HepG2 (cell line): Measurements from ENCODE around the gene C16orf87. TPM values are rescaled to one million over a fixed set of nuclear protein-coding genes. Genes with fewer than 3 reads are reported as not detected.
A peak's percentile ranks its signal among the peaks of the same experiment; 100 is the strongest.

ENCODE experiments used
- ARID5B ChIP-seq: IDR thresholded peaks from 2 replicates; pipeline ENCODE4 v1.4.0; 2020; ENCODE audit warnings: mild to moderate bottlenecking, missing genetic modification reagents
- FOXA3 ChIP-seq: IDR thresholded peaks from 2 replicates; pipeline ENCODE4 v1.6.1; 2016; ENCODE audit warnings: missing genetic modification reagents, missing compliant biosample characterization
- FOXP4 ChIP-seq: sonication (generic); formaldehyde crosslinking; IDR thresholded peaks from 2 replicates; pipeline ENCODE4 v1.4.0; 2020; ENCODE audit warnings: missing genetic modification reagents
- GMEB1 ChIP-seq: sonication (generic); formaldehyde crosslinking; IDR thresholded peaks from 2 replicates; pipeline ENCODE4 v1.5.1; 2020; ENCODE audit warnings: missing genetic modification reagents, mild to moderate bottlenecking, borderline replicate concordance
- HNF4G ChIP-seq, 2 experiments: sonication (generic) in 1 of 2; formaldehyde crosslinking in 1 of 2; IDR thresholded peaks; 2 replicates each; pipeline versions ENCODE4 v1.4.0 to v1.6.1; 2011 to 2020; ENCODE audit warnings: borderline replicate concordance in 2 of 2, low read depth in 2 of 2, mild to moderate bottlenecking in 2 of 2, low read length in 1 of 2, missing genetic modification reagents in 1 of 2, moderate library complexity in 1 of 2
- IKZF5 ChIP-seq: IDR thresholded peaks from 2 replicates; pipeline ENCODE4 v1.6.1; 2018; ENCODE audit warnings: missing genetic modification reagents, mild to moderate bottlenecking, missing compliant biosample characterization
- MED1 ChIP-seq: sonication (generic); formaldehyde crosslinking; IDR thresholded peaks from 2 replicates; pipeline ENCODE4 v1.4.0; 2020; ENCODE audit warnings: missing genetic modification reagents
- PITX1 ChIP-seq: sonication (generic); formaldehyde crosslinking; IDR thresholded peaks from 2 replicates; pipeline ENCODE4 v1.5.1; 2020; ENCODE audit warnings: mild to moderate bottlenecking, missing genetic modification reagents
- RERE ChIP-seq: IDR thresholded peaks from 2 replicates; pipeline ENCODE4 v1.6.1; 2016; ENCODE audit warnings: low read depth, missing genetic modification reagents, missing compliant biosample characterization
- SPEN ChIP-seq: sonication (generic); formaldehyde crosslinking; IDR thresholded peaks from 2 replicates; pipeline ENCODE4 v1.5.1; 2020; ENCODE audit warnings: low read depth, mild to moderate bottlenecking, missing genetic modification reagents
- ZNF292 ChIP-seq: sonication (generic); formaldehyde crosslinking; IDR thresholded peaks from 2 replicates; pipeline ENCODE4 v1.8.1; 2022; ENCODE audit warnings: mild to moderate bottlenecking, low read depth, missing genetic modification reagents, borderline replicate concordance
- ZNF746 ChIP-seq: sonication (generic); formaldehyde crosslinking; IDR thresholded peaks from 2 replicates; pipeline ENCODE4 v1.8.0; 2022; ENCODE audit warnings: mild to moderate bottlenecking, missing genetic modification reagents
- ZNF772 ChIP-seq: sonication (generic); formaldehyde crosslinking; IDR thresholded peaks from 2 replicates; pipeline ENCODE4 v1.5.0; 2020; ENCODE audit warnings: mild to moderate bottlenecking, missing genetic modification reagents
- polyA plus RNA-seq, 8 experiments: library from polyadenylated mRNA; depleted of rRNA in 3 of 8; stranded (reverse) in 7 of 8; unstranded in 1 of 8; fragments of >200 nt; fragmentation: Illumina TruSeq in 4 of 8; extraction: Trizol in 4 of 8; gene quantifications; 2 replicates each; pipeline versions ENCODE4 v1.2.1 to v1.2.3, GENCODE V29; 2011 to 2016; ENCODE audit warnings: low read depth in 4 of 8, missing spikeins in 1 of 8, mixed read lengths in 1 of 8; ENCODE audit not compliant: insufficient read depth in 1 of 8
- total RNA-seq, 5 experiments: library from RNA; depleted of rRNA; stranded (reverse); fragments of >200 nt; fragmentation: Illumina TruSeq; extraction: Trizol; gene quantifications; 2 replicates each; pipeline ENCODE4 v1.2.3, GENCODE V29; 2016; ENCODE audit warnings: low read depth in 1 of 5

Gene C16orf87
- total and polyA plus RNA-seq, 2 of the 13 experiments (the other 11 are each of a cell fraction or from before 2014, with no cell fraction given) = 8.6 to 19.5 TPM

DNA sequence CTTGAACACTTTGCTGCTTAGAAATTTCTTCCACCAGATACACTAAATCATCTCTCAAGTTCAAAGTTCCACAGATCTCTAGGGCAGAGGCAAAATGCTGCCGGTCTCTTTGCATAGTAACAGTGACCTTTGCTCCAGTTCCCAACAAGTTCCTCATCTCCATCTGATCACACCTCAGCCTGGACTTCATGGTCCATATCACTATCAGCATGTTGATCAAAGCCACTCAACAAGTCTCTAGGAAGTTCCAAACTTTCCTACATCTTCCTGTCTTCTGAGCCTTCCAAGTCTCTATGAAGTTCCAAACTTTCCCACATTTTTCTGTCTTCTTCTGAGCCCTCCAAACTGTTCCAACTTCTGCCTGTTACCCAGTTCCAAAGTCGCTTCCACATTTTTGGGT, 37.9 kb upstream of the C16orf87 start (continued):
- 0 out of 2 replicates have a peak, but pooled peaks have one; percentile 13 for TF ChIP-seq GMEB1
- peak; percentile 86 for TF ChIP-seq HNF4G (IDR thresholded peaks at IDR 0.05; ENCODE audit: borderline replicate concordance, low read depth, low read length)
- TF ChIP-seq HNF4G (CRISPR knock-in tag; IDR thresholded peaks at IDR 0.05; ENCODE audit: borderline replicate concordance, low read depth) = peak; percentile 85; the same call in 1 of the 2 replicates
- TF ChIP-seq PITX1 (CRISPR knock-in tag) = 0 out of 2 replicates have a peak, but pooled peaks have one; percentile 18
- TF ChIP-seq FOXP4 (CRISPR knock-in tag) = peak; percentile 80
- TF ChIP-seq RERE (CRISPR knock-in tag) = 0 out of 2 replicates have a peak, but pooled peaks have one; percentile 25
- peak; percentile 70; the same call in 1 of the 2 replicates for TF ChIP-seq ZNF746 (CRISPR knock-in tag)
- 0 out of 2 replicates have a peak, but pooled peaks have one; percentile 28 for TF ChIP-seq IKZF5 (CRISPR knock-in tag)
- TF ChIP-seq SPEN (CRISPR knock-in tag) = peak; percentile 76; the same call in 1 of the 2 replicates
- TF ChIP-seq ZNF292 (CRISPR knock-in tag) = peak; percentile 57; the same call in 1 of the 2 replicates
- TF ChIP-seq FOXA3 (CRISPR knock-in tag) = peak; percentile 68
- peak; percentile 88 for TF ChIP-seq MED1 (CRISPR knock-in tag)
- peak; percentile 53; the same call in 1 of the 2 replicates for TF ChIP-seq ZNF772 (CRISPR knock-in tag)
- peak; percentile 87 for TF ChIP-seq ARID5B
